Esophagus muscularis mucosa (tissue), 4 donors: ENCODE data around the gene PODNL1.

Source experiments
- CTCF ChIP-seq, 3 experiments: fragments of 200-600 bp in 2 of 3; fragments of 450-650 bp in 1 of 3; sonication (generic) in 2 of 3; IDR thresholded peaks; one replicate each; pipeline ENCODE4 v1.5.1; 2017 to 2019; ENCODE audit warnings: antibody characterized with exemption in 3 of 3, mild to moderate bottlenecking in 2 of 3, moderate library complexity in 1 of 3
- EP300 ChIP-seq: sonication (generic); formaldehyde crosslinking; IDR thresholded peaks from one replicate; pipeline ENCODE4 v1.6.1; 2017; ENCODE audit warnings: antibody characterized with exemption
- POLR2A ChIP-seq: fragments of 450-650 bp; IDR thresholded peaks from one replicate; pipeline ENCODE4 v1.6.1; 2017; ENCODE audit warnings: antibody characterized with exemption, moderate library complexity, mild to moderate bottlenecking, low read depth
- POLR2AphosphoS5 ChIP-seq, 2 donors: sonication (generic); formaldehyde crosslinking; IDR thresholded peaks; one replicate each; pipeline ENCODE4 v1.6.1; 2017; ENCODE audit warnings: antibody characterized with exemption in 2 of 2

GRCh38 chr19:13920524-13920923, 17.7 kb downstream of the PODNL1 start:
- TF ChIP-seq EP300 (no peak), POLR2AphosphoS5 (IDR thresholded peaks at IDR 0.05) (no peak), CTCF (IDR thresholded peaks at IDR 0.05) (no peak), POLR2A (no peak)
